Epithelial cell of prostate (primary cell): ENCODE measurements around the gene SUSD6.
"Not testable (repeated sequence)": the region's sequence is repeated elsewhere in the genome, so short reads cannot be mapped to it uniquely, and the experiment has no call there.

ENCODE experiments used
- DNase-seq: peaks from one replicate; pipeline ENCODE4 v3.0.0-alpha.2; 2011; ENCODE audit warnings: low read depth, low spot score
- H3K27ac ChIP-seq: fragments of 450-650 bp; 2 replicates; pipeline ENCODE4 v1.5.1; 2017; ENCODE audit warnings: mild to moderate bottlenecking

Gene SUSD6

DNA sequence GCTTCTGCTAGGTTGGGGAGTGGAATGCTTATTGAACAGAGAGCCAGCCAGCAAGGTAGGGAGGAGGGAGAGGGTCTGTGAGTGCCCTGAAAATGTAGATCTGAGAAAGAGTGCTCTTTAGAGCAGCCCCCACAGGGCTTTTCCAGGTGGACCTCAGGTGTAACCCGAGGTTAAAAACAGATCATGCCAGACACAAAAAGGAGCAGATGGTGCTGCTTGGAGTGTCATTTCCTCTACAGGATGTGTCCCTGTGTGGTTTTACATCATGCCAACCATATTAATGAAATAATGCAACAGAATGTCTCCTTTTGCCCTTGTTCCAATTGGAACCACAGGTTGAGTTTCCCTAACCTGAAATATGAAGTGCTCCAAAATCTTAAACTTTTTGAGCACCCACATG, 6.4 kb downstream of the SUSD6 start:
- DNase-seq, result no peak
- no peak overlapping the region for H3K27ac ChIP-seq

DNA sequence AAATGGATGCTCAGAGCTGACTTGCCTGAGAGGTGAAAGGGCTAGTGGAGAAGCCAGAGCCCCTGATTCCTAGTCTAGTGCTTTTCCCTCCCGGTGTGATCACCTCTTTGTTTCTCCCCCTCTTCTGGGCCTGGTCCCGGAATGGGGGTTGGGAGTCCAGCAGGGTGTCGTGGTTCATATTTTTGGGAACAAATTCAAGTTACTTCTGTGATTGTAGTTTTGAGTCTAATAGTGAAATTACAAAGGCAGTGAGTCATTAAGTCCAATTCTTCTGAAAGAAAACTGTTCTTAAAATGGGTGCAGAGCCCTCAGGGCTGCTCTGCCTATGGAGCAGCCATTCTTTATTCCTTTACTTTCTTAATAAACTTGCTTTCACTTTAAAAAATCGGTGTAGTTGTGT, 7.6 kb downstream of the SUSD6 start:
- H3K27ac ChIP-seq, result no peak overlapping the region
- no peak for DNase-seq

DNA sequence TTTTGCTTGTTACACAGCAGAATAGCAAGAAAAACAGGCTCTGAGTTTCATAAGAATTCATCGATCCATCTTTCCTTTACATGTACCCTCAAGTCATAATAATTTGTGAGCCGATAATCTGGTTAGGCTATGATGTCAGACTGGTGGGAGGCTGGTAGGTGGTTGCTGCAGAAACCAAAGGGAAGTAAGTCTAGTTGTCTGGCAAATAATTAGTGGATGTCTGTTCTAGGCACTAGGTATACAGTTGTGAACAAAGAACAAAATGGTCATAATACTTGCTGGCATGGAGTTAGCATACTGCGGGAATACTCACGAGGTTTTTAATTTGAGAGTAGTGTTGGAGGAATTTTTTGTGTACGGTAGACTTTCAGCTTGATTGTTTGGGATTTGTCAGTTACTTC, 8.8 kb downstream of the SUSD6 start:
- H3K27ac ChIP-seq, result no peak overlapping the region
- DNase-seq, result no peak

- H3K27ac ChIP-seq, result no peak overlapping the region
- no peak for DNase-seq
These were observed 9.6 kb downstream of the SUSD6 start for GRCh38 chr14:69620981-69621380.

- no peak overlapping the region for H3K27ac ChIP-seq
- no peak for DNase-seq
These were observed 12.7 kb downstream of the SUSD6 start for GRCh38 chr14:69624136-69624535.

GRCh38 chr14:69625299-69626131, 14.1 kb downstream of the SUSD6 start:
- DNase-seq, result no peak
- no peak overlapping the region for H3K27ac ChIP-seq

DNA sequence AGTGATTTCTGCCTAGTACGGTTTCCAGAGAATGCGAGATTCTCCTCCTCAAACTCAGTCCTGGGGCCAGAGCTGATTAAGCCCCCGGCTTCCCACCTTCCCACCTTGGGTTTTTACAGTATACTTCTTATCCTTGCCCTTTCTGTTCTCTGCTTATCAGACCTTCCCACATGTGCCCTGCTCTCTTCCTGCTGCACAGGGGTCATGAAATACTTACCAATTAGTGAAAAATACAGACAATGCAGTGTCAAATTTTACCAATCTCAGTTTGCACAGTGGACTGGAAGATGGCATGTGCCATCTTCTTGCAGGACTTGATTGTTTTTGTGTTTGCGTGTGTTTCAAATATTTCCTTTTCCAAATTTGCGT, 14.7 kb downstream of the SUSD6 start:
- no peak overlapping the region for H3K27ac ChIP-seq
- no peak for DNase-seq

DNA sequence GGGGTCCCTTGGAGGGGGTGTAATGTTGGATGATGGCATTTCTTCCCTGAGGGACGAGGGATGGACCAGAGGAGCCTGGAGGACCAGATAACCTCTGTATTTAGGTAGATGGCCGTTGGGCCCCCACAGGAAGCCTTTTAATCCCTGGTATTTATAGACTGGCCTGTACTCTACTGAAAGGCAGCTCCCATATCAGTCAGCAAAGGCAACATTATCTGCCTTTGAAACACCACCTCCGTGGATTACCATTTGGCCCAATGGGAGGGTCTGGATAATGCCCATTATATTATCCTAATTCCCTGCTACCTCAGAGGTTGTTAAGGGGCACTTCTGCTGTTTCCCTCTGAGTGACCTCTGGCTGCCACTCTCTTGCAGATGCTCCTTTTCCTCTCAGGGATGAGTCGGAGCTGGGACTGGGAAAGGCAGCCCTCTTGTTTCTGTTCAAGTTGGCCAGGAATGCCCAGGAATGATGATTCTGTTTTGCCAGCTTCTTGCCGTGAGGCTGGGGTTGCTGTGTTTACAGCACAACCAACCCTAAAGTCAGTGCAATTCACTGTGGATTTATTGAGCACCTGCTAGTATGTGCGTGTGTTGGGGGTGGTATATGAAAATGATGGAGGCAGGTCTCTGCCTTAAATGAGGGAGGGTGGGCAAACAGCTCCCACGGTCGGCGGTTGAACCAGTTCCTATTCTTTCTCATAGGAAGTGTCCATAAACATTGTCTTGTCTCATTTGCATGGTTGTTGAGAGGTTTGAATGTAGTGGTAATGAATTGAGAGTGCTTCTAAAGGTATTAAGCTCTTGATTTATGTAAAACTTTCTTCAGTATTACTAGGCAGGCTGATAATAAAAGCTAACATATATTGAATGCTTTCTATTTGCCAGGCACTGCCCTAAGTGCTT, 18.1 kb downstream of the SUSD6 start:
- H3K27ac ChIP-seq, result no peak overlapping the region
- no peak for DNase-seq

- no peak for DNase-seq
- no peak overlapping the region for H3K27ac ChIP-seq
These were observed 19.0 kb downstream of the SUSD6 start for GRCh38 chr14:69630360-69630759.

DNA sequence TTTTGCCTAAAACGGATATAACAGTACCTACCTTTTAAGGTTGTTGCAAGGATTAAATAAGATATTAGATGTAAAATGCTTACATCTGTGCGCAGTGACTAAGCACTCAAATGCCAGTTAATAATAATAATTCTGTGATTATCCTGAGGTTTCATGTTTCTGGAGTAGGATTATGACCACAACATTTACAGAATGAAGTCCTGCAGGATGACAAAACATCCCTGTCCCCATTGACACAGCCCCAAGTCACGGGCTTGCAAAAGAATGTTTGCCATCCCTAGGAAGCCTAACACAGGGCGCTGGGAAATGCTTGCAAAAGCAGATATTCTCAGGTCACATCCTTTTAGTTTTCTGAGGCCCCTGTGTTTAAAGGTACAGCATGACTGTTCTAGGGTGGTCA, 20.1 kb downstream of the SUSD6 start:
- no peak for DNase-seq

GRCh38 chr14:69632164-69632563, 20.8 kb downstream of the SUSD6 start:
- DNase-seq, result no peak
- no peak overlapping the region for H3K27ac ChIP-seq

More for the DNA sequence above, 20.1 kb downstream of the SUSD6 start:
- no peak overlapping the region for H3K27ac ChIP-seq

GRCh38 chr14:69632593-69633151, 21.3 kb downstream of the SUSD6 start:
- DNase-seq, result no peak
- H3K27ac ChIP-seq, result no peak overlapping the region

- DNase-seq, result no peak
- H3K27ac ChIP-seq, result no peak overlapping the region
These were observed 21.8 kb downstream of the SUSD6 start for GRCh38 chr14:69633238-69633637.

DNA sequence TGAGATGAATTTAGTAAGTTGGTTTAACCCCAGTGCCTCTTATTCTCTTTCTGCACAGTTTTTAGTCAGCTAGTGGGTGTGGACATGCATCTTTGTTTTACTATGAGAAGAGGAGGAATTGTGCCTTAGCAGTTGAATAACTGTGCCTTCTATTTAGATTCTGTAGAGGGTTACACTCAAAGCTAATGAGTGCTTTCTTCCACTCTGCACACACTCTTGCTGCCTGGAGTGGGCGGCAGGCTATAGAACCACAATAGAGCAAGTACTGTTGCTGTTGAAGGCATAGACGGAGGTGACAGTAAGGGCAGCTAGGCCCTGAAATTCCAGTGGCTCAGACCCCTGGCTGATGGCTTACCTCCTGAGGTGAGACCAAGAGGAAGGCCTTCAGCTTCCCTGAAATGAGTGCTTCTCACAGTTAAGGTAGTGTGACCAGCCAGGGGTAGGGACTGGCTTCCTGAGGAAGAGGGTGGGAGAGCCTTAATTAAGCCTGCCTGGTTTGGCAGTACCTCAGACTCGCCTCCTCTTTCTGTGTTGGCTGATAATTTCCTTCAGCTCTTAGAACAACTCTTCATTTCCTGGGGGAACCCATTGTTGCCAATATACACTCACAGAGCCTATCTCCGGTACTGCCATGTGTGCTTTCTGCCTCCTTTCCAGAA, 24.7 kb downstream of the SUSD6 start:
- DNase-seq, result no peak

DNA sequence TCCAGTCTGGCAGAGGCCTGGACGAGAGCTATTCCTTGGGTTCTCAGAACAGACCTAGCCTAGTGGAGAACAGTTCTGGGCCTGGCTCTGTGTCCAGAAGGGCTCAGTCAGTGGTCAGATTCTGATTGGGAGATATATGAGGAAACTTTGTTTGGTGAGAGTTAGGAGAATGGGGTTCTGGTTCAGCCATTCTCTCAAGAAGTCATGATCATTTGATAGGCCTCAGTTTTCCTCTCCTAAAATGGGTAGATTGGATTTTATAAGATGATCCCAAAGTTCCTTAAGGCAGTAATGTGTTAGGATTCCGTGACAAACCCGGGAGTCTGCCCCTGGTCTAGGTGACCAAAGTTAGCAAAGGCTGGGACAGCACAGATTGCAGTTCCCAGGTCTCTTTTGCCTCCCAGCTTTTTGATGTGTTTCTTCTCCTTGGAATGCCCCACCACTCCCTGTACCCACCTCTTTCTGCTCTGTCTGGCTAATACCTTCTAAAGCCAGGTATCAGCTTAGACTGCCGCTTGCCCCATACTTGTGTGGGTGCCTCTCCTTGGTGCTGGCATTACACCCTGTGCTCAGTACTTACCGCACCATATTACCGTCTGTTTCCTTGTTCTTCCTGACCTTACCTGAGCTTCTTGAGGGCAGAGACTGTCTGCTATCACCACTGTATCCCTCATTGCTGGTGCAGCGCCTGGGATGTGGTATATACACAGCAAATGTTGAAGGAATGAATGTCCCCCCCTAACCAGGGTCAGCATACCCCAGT, 25.5 kb downstream of the SUSD6 start:
- no peak overlapping the region for H3K27ac ChIP-seq

More for the DNA sequence above, 24.7 kb downstream of the SUSD6 start:
- no peak overlapping the region for H3K27ac ChIP-seq

GRCh38 chr14:69637503-69638031, 26.2 kb downstream of the SUSD6 start:
- H3K27ac ChIP-seq, result no peak overlapping the region
- no peak for DNase-seq

More for the DNA sequence above, 25.5 kb downstream of the SUSD6 start:
- no peak for DNase-seq

- no peak overlapping the region for H3K27ac ChIP-seq
These were observed 29.5 kb downstream of the SUSD6 start for GRCh38 chr14:69640931-69641330.

GRCh38 chr14:69642212-69642793, 30.9 kb downstream of the SUSD6 start:
- not testable (repeated sequence) for H3K27ac ChIP-seq, DNase-seq

More at GRCh38 chr14:69640931-69641330, 29.5 kb downstream of the SUSD6 start:
- DNase-seq, result no peak
